Measurements from ENCODE around the gene ENTREP1. TPM values are rescaled to one million over a fixed set of nuclear protein-coding genes. Genes with fewer than 3 reads are reported as not detected.
"Not testable (repeated sequence)": the region's sequence is repeated elsewhere in the genome, so short reads cannot be mapped to it uniquely, and the experiment has no call there.

The ENTREP1 gene
- total and polyA plus RNA-seq, 4 donors: 0.07 to 0.33 (median 0.12) TPM

GRCh38 chr9:69299315-69299714, 25.7 kb upstream of the ENTREP1 start (continued):
- TF ChIP-seq MAX (IDR thresholded peaks at IDR 0.05): no peak

- 64% methylated on average over 1 of the region's 1 CpG for WGBS
- Histone ChIP-seq H3K27me3 (ENCODE audit: control insufficient read depth in 4 of 4, insufficient read depth in 4 of 4, low read length in 3 of 4) (no peaks in the 10 kb centered on the region), H3K36me3 (ENCODE audit: control insufficient read depth in 4 of 4, insufficient read depth in 3 of 4, low read depth in 1 of 4, low read length in 3 of 4) (no peaks in the 10 kb centered on the region), H3K4me3 (ENCODE audit: low read depth in 1 of 3, low read length in 3 of 3) (no peak overlapping the region), H3K9ac (ENCODE audit: low read depth in 1 of 2, low read length in 2 of 2) (no peak overlapping the region), H3K27ac (ENCODE audit: low read depth in 1 of 2, low read length in 2 of 2) (no peak overlapping the region), H3K4me1 (ENCODE audit: control insufficient read depth in 4 of 4, insufficient read depth in 4 of 4, low read length in 3 of 4) (no peaks in the 10 kb centered on the region), H3K9me3 (ENCODE audit: control insufficient read depth in 4 of 4, low read length in 3 of 4) (no peaks in the 10 kb centered on the region)
- TF ChIP-seq RXRA (IDR thresholded peaks at IDR 0.05) (no peak), NR2F2 (IDR thresholded peaks at IDR 0.05) (no peak), YY1 (IDR thresholded peaks at IDR 0.05) (no peak), MAX (IDR thresholded peaks at IDR 0.05) (no peak), TAF1 (conservative IDR thresholded peaks at IDR 0.05) (no peak), FOXA1 (IDR thresholded peaks at IDR 0.05) (no peak), CTCF (IDR thresholded peaks at IDR 0.05; ENCODE audit: low read depth, low read length, missing input control) (no peak), RAD21 (IDR thresholded peaks at IDR 0.05) (no peak), ATF3 (IDR thresholded peaks at IDR 0.05) (no peak), REST (IDR thresholded peaks at IDR 0.05) (no peak), ZBTB33 (IDR thresholded peaks at IDR 0.05) (no peak)
- no peak for DNase-seq (ENCODE audit: low spot score)
These were observed 25.2 kb upstream of the ENTREP1 start for GRCh38 chr9:69299826-69300225.

- H3K27me3 ChIP-seq (ENCODE audit: control insufficient read depth in 4 of 4, insufficient read depth in 4 of 4, low read length in 3 of 4): no peaks in the 10 kb centered on the region
- no peak overlapping the region for H3K27ac ChIP-seq (ENCODE audit: low read depth in 1 of 2, low read length in 2 of 2)
- H3K4me3 ChIP-seq (ENCODE audit: low read depth in 1 of 3, low read length in 3 of 3): no peak overlapping the region
- TF ChIP-seq FOXA2 (IDR thresholded peaks at IDR 0.05) (no peak), FOXA1 (IDR thresholded peaks at IDR 0.05) (no peak), RXRA (IDR thresholded peaks at IDR 0.05) (no peak), SP1 (IDR thresholded peaks at IDR 0.05) (no peak), CTCF (IDR thresholded peaks at IDR 0.05; ENCODE audit: low read depth, low read length, missing input control) (no peak), ATF3 (IDR thresholded peaks at IDR 0.05) (no peak), EGR1 (IDR thresholded peaks at IDR 0.05; ENCODE audit: low read depth in 2 of 2) (no peak), HNF4G (IDR thresholded peaks at IDR 0.05) (no peak)
- H3K36me3 ChIP-seq (ENCODE audit: control insufficient read depth in 4 of 4, insufficient read depth in 3 of 4, low read depth in 1 of 4, low read length in 3 of 4): no peaks in the 10 kb centered on the region
- no peaks in the 10 kb centered on the region for H3K4me1 ChIP-seq (ENCODE audit: control insufficient read depth in 4 of 4, insufficient read depth in 4 of 4, low read length in 3 of 4)
- WGBS: 97% methylated on average over 2 of the region's 2 CpGs
- H3K9ac ChIP-seq (ENCODE audit: low read depth in 1 of 2, low read length in 2 of 2): no peak overlapping the region
- no peaks in the 10 kb centered on the region for H3K9me3 ChIP-seq (ENCODE audit: control insufficient read depth in 4 of 4, low read length in 3 of 4)
- no peak for DNase-seq (ENCODE audit: low spot score)
These were observed 21.7 kb upstream of the ENTREP1 start for GRCh38 chr9:69303331-69303730.

- H3K9me3 ChIP-seq (ENCODE audit: control insufficient read depth in 4 of 4, low read length in 3 of 4); DNase-seq (ENCODE audit: low spot score); H3K4me1 ChIP-seq (ENCODE audit: control insufficient read depth in 4 of 4, insufficient read depth in 4 of 4, low read length in 3 of 4); H3K27me3 ChIP-seq (ENCODE audit: control insufficient read depth in 4 of 4, insufficient read depth in 4 of 4, low read length in 3 of 4); H3K36me3 ChIP-seq (ENCODE audit: control insufficient read depth in 4 of 4, insufficient read depth in 3 of 4, low read depth in 1 of 4, low read length in 3 of 4); H3K9ac ChIP-seq (ENCODE audit: low read depth in 1 of 2, low read length in 2 of 2); H3K4me3 ChIP-seq (ENCODE audit: low read depth in 1 of 3, low read length in 3 of 3); H3K27ac ChIP-seq (ENCODE audit: low read depth in 1 of 2, low read length in 2 of 2): not testable (repeated sequence)
- 78% methylated on average over 5 of the region's 5 CpGs for WGBS
These were observed 18.0 kb upstream of the ENTREP1 start for GRCh38 chr9:69306895-69307445.
